Measurements from ENCODE around the gene DCN. TPM values are rescaled to one million over a fixed set of nuclear protein-coding genes. Genes with fewer than 3 reads are reported as not detected.

The DCN gene
- total RNA-seq, 1 donor from 2014 or later, result not detected

DNA sequence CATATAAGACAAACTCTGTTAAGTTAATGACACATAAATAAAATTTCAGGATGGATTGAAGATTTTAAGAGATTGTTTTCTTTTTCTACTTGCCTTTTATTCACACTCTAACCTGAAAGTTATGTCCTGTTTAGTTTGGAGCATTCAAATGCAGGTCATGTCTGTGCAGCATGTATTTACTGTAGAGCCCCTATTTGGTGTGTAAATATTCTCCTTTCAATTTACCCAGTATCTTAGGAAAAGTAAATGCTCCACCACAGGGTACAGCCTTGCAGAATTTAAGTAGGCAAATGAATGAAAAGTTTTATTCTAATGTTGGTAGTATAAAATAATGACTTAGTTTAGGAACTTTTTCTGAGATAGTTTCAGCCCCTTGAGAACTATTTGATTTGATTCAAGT lies 6.2 kb upstream of the DCN start:
- intact Hi-C loops (cut with micrococcal nuclease), result no loop called here

DNA sequence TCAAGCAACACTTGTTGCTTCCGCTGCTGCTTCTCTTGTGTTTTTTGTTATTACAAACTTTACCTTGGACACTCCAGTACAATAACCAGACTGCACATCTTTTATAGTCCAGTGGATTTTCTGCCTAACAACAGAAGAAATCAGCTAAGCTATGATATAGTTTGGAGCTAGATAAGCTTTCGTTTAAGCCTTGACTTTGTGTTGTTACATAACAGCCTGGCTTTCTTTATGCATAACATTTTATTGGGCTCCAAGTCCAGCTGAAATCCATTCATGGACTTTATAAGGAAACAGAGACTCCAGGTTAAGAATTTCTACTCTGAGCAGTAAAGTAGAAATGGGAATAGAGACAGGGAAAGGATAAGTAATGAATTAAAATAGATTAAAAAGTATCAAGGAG lies 3.5 kb upstream of the DCN start:
- intact Hi-C loops (cut with micrococcal nuclease), result no loop called here

DNA sequence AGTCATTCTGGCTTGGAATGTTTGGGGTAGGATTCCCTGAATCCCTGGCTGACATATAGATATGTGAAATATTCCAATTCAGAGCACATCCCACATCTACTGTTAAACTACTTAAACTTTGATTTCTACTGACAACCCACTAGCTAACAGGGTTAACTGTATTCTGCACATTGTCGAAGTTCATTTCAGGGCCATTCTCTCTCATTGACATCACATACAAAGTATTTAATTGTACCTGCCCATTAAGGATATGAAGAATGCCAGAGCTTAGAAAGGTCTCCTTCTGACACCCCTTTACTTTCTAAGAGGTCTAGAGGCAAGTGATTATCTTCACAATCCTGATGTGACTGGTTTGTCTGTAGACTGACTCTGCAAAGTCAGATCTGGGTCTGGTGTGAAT lies 2.8 kb upstream of the DCN start:
- intact Hi-C loops (cut with micrococcal nuclease), result no loop called here

GRCh38 chr12:91183551-91183950 lies 934 bp upstream of the DCN start:
- intact Hi-C loops (cut with micrococcal nuclease), result no loop called here

- intact Hi-C loops (cut with micrococcal nuclease), result no loop called here
Observed at GRCh38 chr12:91180582-91181395, 1.8 kb downstream of the DCN start.

- intact Hi-C loops (cut with micrococcal nuclease), result loop anchor here (5.0 kb wide), 1 partner anchor 147 kb away; no protein-coding TSS in a partner anchor
Observed at GRCh38 chr12:91179966-91180561, 2.6 kb downstream of the DCN start.

DNA sequence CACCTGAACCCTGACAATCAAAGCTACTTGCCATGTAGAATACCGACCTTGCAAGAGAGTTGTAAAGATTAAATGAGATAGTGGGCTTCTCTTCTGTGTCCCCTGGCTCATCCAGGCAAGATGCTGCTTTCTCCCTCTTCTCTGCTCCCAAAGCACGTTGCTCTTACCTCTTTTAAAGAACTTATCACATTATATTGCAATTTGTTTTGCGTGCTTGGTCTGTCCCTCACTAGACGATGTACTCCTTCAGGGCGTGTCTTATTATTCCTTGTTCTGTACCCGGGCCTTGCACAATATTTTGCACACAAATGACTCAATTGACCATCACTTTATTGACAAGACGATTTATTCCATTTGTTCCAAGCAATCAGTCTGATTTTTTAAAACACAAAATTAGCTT lies 3.3 kb downstream of the DCN start:
- intact Hi-C loops (cut with micrococcal nuclease), result loop anchor here (5.0 kb wide), 1 partner anchor 148 kb away; no protein-coding TSS in a partner anchor

DNA sequence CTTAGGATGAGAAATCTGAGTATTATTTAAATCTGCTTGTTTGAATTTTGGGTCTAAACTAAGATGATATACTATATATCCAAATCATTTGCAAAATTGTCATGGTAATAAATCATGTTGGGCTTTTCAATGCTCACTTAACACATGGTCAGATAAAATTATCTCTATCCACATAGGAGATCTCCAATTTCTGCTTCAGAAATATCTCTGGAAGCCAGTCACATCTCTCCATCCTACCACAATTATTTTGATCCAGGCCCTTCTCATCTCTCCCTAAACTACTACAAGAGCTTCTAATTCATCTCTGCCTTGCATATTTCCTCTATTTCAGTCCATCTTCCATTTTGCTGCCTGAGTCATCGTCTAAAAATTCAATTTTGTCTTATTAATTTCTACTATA lies 3.8 kb downstream of the DCN start:
- intact Hi-C loops (cut with micrococcal nuclease), result loop anchor here (5.0 kb wide), 1 partner anchor 149 kb away; no protein-coding TSS in a partner anchor

GRCh38 chr12:91178139-91178561 lies 4.5 kb downstream of the DCN start:
- intact Hi-C loops (cut with micrococcal nuclease), result loop anchor here (5.0 kb wide), 1 partner anchor 149 kb away; no protein-coding TSS in a partner anchor

DNA sequence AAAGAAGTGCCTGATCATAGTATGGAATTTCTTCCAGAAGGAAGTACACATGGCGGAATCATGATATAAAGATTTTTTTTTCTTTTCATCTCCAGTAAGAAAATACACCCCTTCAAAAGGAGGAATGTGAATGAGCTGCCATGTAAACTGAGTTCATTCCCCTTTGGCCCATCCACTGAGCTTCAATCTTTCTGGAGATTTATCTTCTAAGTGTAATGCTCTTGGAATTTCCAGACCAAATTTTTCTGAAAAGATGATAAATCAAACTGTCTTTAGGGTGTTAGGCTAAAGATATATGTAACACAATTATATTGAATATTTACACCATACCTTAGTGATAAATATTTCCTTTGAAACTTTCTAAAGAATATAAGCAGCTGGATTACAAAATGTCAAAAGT lies 5.2 kb downstream of the DCN start:
- intact Hi-C loops (cut with micrococcal nuclease), result loop anchor here (5.0 kb wide), 1 partner anchor 150 kb away; no protein-coding TSS in a partner anchor

- intact Hi-C loops (cut with micrococcal nuclease), result loop anchor here (5.0 kb wide), 1 partner anchor 150 kb away; no protein-coding TSS in a partner anchor
Observed at GRCh38 chr12:91176915-91177314, 5.7 kb downstream of the DCN start.

- intact Hi-C loops (cut with micrococcal nuclease), result loop anchor here (5.0 kb wide), 1 partner anchor 151 kb away; no protein-coding TSS in a partner anchor
Observed at GRCh38 chr12:91176358-91176757, 6.3 kb downstream of the DCN start.

DNA sequence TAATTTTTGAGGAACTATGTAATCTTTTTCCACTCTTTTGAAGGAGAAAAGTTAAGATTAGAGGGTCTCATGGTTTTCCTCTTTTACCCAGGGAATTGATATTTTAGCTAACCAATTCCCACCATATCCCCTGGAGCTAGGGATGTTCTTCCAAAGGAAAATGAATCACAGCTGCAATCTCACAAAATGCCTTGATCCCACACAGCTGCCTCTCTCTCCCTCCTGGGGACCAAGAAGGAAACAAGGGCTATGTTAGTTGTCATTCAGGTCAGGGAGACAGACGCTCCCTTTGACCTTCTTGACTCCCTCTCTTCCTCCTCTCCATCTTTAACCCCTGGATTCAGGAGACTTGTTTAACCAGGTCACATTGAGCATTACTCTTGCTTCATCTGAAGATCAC lies 9.5 kb downstream of the DCN start:
- intact Hi-C loops (cut with micrococcal nuclease), result no loop called here

DNA sequence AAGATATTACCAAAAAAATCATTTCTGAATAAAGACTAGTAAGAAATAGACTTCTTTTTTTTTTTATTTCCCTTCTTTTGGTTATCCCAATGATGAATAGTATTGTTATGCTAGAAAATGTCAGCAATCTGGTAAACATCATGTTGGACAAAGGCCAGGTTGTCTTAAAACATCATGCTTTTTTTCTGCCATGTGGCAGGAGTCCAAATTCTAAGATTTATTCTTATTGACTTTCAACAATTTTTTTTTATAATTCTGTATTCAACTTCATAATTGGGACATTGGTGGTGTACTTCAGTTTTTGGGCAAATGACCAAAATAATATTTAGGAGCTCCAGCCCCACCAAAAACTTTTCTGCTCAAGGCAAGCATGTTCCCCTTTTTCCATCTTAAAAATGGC lies 10.5 kb downstream of the DCN start:
- intact Hi-C loops (cut with micrococcal nuclease), result no loop called here

DNA sequence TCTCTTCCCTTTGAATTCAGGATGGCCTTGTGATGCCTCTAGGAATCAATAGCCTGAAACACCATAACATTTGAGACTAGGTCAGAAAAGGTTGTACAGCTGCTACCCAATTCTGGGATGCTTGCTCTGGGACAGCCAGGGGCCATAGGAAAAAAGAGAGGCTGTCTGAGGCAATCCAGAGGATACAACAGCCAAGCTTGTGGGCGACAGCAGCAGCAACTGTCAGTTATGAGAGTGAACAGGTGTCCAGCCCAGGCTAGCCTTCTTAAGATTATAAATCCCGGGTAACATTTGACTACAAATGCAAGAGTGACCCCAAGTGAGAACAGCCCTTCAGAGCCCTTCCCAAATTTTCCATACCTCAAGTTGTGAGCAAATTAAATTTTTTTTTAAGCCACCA lies 11.1 kb downstream of the DCN start:
- intact Hi-C loops (cut with micrococcal nuclease), result no loop called here

DNA sequence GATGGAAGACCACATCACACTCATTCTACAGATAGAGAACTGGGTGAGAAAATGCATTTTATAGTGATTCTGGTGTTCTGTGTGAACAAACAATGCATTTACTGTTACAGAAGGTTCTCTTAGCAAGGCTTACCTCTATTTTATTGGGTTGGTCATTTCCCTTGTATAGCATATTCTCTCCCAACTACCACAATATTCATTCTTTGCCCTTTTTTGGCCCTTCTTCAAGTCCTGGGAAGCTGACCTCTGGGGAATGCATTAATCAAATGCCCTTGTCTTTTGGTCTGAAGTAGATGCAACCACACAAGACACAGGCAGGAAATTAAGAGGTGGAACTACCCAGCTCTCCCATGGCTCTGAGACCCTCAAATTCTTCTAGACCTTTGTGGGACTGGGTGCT lies 19.5 kb downstream of the DCN start:
- intact Hi-C loops (cut with micrococcal nuclease), result no loop called here

DNA sequence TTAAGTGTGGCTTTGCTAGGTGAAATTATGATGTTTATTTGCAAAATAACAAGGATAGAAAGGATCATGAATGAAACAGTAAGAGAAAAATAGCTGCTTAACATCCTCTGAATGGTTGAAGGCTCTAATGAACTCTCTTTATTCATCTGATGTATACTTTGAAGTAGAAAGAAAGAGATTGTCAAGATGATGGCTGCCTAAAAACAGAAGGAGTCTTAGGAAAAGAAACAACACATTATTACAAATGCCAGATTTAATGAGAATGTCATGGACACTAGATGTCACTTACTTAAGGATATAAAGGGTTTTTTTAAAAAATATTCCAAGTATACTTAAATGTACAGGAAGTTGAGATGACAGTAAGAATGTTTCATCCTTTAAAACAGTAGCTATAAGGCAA lies 21.6 kb downstream of the DCN start:
- intact Hi-C loops (cut with micrococcal nuclease), result no loop called here

DNA sequence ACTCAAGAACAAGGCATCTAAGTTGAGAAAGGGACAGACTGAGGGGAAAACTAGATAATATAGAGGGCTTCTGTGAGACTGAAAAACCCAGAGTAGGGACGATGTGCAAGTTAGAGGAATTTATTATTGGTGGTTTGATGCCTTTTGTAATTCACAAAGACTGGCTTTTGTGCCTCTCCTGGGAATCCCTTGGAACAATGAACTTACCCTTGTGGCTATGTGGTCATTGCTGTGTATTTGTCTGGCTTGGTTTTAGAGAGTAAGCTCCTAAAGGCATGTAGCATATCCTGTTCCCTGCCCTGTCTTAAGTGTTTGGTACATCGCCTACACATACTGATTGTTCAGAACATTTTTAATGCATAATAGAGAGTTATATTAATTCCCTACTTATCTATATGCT lies 26.6 kb downstream of the DCN start:
- intact Hi-C loops (cut with micrococcal nuclease), result loop anchor here (5.0 kb wide), 1 partner anchor 1324 kb away; no protein-coding TSS in a partner anchor

GRCh38 chr12:91154131-91154530 lies 28.5 kb downstream of the DCN start:
- intact Hi-C loops (cut with micrococcal nuclease), result no loop called here

GRCh38 chr12:91144053-91144452 lies 38.6 kb downstream of the DCN start:
- intact Hi-C loops (cut with micrococcal nuclease), result no loop called here

DNA sequence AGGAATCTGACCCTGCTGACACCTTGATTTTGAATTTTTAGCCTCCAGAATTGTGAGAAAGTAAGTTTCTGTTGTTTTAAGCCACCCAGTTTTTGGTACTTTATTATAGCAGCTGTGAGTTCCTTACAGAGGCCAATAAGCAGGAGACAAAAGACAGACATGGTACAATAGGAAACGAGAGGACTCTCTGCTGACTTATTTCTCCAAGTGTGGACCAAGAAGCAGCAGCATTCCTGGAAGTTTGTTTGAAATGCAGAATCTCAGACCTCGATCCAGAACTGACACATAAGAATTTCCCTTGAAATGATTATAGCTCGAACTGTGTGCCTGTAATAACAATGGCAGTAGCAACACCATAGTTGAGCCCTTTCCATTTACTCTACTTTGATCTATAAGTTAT lies 39.4 kb downstream of the DCN start:
- intact Hi-C loops (cut with micrococcal nuclease), result no loop called here

GRCh38 chr12:91142221-91142631 lies 40.4 kb downstream of the DCN start:
- intact Hi-C loops (cut with micrococcal nuclease), result no loop called here
